CD4-positive, alpha-beta T cell (primary cell): ENCODE results near the gene GPR160. TPM values are rescaled to one million over a fixed set of nuclear protein-coding genes. Genes with fewer than 3 reads are reported as not detected.

ENCODE experiments used
- ATAC-seq: fragments of 200-7000 bp; cut with Tn5 transposase; one replicate; pipeline ENCODE4 v1.10.0; 2022; ENCODE audit warnings: mild to moderate bottlenecking; ENCODE audit not compliant: poor library complexity
- CTCF ChIA-PET: fragments of 350-600 bp; sonication (Branson Sonifier 250); formaldehyde crosslinking; loops from one replicate; lab custom pipeline; 2021; ENCODE audit warnings: antibody characterized with exemption, inconsistent platforms; lab: Charles Lee
- POLR2A ChIA-PET: fragments of 350-600 bp; sonication (Branson Sonifier 250); formaldehyde crosslinking; loops from one replicate; lab custom pipeline; 2021; ENCODE audit warnings: antibody characterized with exemption, inconsistent platforms; lab: Charles Lee
- DNase-seq, 14 experiments: peaks; one replicate each; pipeline ENCODE4 v3.0.0-alpha.2; 2013 to 2020; ENCODE audit warnings: mixed read lengths in 2 of 14
- H3K27ac ChIP-seq, 2 donors: one replicate each; pipeline versions ENCODE4 v1.5.1 to v1.7.0; 2013; ENCODE audit warnings: low read length in 2 of 2, low read depth in 1 of 2, mild to moderate bottlenecking in 1 of 2
- H3K27me3 ChIP-seq, 2 experiments: 1 replicate in 1 of 2; 2 replicates in 1 of 2; pipeline versions ENCODE4 v1.6.1 to v1.7.0; 2013; ENCODE audit warnings: low read length in 2 of 2, control low read depth in 1 of 2, mild to moderate bottlenecking in 1 of 2, moderate library complexity in 1 of 2; ENCODE audit not compliant: insufficient read depth in 2 of 2, control insufficient read depth in 1 of 2
- H3K36me3 ChIP-seq: one replicate; pipeline ENCODE4 v1.6.1; 2013; ENCODE audit warnings: low read length, control low read depth; ENCODE audit not compliant: insufficient read depth
- H3K4me1 ChIP-seq: one replicate; pipeline ENCODE4 v1.6.1; 2013; ENCODE audit warnings: low read length, control low read depth; ENCODE audit not compliant: insufficient read depth
- H3K4me3 ChIP-seq: one replicate; pipeline ENCODE4 v1.5.1; 2013; ENCODE audit warnings: mild to moderate bottlenecking, low read length, moderate library complexity
- H3K9me3 ChIP-seq, 2 experiments: 1 replicate in 1 of 2; 2 replicates in 1 of 2; pipeline versions ENCODE4 v1.6.1 to v1.7.0; 2013; ENCODE audit warnings: low read length in 2 of 2, mild to moderate bottlenecking in 2 of 2, control low read depth in 1 of 2, moderate library complexity in 1 of 2; ENCODE audit not compliant: control insufficient read depth in 1 of 2, insufficient read depth in 1 of 2
- H3K27ac Mint-ChIP-seq: one replicate; pipeline ENCODE4 v1.8.0; 2020; ENCODE audit warnings: mixed read lengths
- H3K27me3 Mint-ChIP-seq: one replicate; pipeline ENCODE4 v1.8.0; 2021; ENCODE audit warnings: mixed read lengths
- H3K36me3 Mint-ChIP-seq: one replicate; pipeline ENCODE4 v1.8.0; 2021; ENCODE audit warnings: low read depth, mixed read lengths
- H3K4me1 Mint-ChIP-seq: one replicate; pipeline ENCODE4 v1.8.0; 2021; ENCODE audit warnings: low read depth, mixed read lengths
- H3K4me3 Mint-ChIP-seq: one replicate; pipeline ENCODE4 v1.8.0; 2020; ENCODE audit warnings: mild to moderate bottlenecking, mixed read lengths
- H3K9me3 Mint-ChIP-seq: one replicate; pipeline ENCODE4 v1.8.0; 2020; ENCODE audit warnings: mixed read lengths
- CTCF ChIP-seq: fragments of 200-600 bp; IDR thresholded peaks from one replicate; pipeline ENCODE4 v1.8.0; 2022; ENCODE audit warnings: antibody characterized with exemption, mild to moderate bottlenecking
- intact Hi-C, 2 experiments: fragments of 100-400 bp; cut with DNase I in 1 of 2; cut with micrococcal nuclease in 1 of 2; formaldehyde crosslinking; loops; one replicate each; pipeline versions ENCODE4 v1.15.1 to v1.9.0; 2023 to 2025; cut with DNase I, micrococcal nuclease
- total RNA-seq, 174 experiments: library from RNA in 2 of 174; stranded (reverse) in 2 of 174; gene quantifications; one replicate each; pipeline ENCODE4 v1.2.3 and lab custom pipeline; 2021 to 2026

GPR160 gene
- total RNA-seq, 2 experiments from 2014 or later, result 5.7 TPM

- no peaks in the 10 kb centered on the region for H3K27me3 Mint-ChIP-seq
- CTCF ChIA-PET, result interaction anchor here (1.6 kb wide), 1 partner anchor 277 kb away, joined by 3 read pairs; no protein-coding TSS in a partner anchor
Measured at GRCh38 chr3:170040418-170040817, 2.6 kb downstream of the GPR160 start.

DNA sequence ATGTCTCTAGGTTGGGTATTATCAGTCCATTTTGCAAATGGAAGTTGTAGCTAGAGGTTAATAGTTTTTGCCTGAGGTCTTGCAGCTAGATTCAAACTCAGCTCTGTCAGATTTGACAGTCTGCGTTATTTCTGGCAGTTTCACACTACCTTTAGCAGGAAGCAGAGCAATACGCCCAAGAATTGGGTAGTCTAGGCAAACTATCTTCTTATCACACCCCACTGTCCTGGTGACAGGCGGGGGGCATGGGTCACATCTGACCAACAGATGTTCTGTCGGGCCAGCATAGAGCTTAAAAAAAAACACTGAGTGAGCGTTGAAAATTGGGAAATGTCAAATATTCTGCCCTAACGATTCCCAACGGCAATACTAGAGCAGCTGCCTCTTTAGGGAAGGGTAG lies 5.7 kb downstream of the GPR160 start:
- no peak for TF ChIP-seq CTCF
- DNase-seq (no peak), ATAC-seq (no peak)
- Histone ChIP-seq H3K36me3 (no peaks in the 10 kb centered on the region), H3K27ac (no peak overlapping the region), H3K4me1 (peaks cover 24% of the 10 kb centered on the region), H3K27me3 (no peaks in the 10 kb centered on the region), H3K9me3 (no peaks in the 10 kb centered on the region), H3K4me3 (no peak overlapping the region)
- peaks cover 12% of the 10 kb centered on the region for H3K36me3 Mint-ChIP-seq
- no peak overlapping the region for H3K27ac Mint-ChIP-seq
- POLR2A ChIA-PET, result interaction anchor here (0.6 kb wide), 2 partner anchors 56 to 60 kb away, joined by 3 to 4 read pairs; no protein-coding TSS in a partner anchor
- H3K4me1 Mint-ChIP-seq, result peaks cover 33% of the 10 kb centered on the region
- no peaks in the 10 kb centered on the region for H3K9me3 Mint-ChIP-seq
- no peak overlapping the region for H3K4me3 Mint-ChIP-seq
- CTCF ChIA-PET, result no interaction called here
- intact Hi-C loops, result loop anchor here in 1 of 2 experiments (5.0 kb wide), 1 partner anchor 36 kb away; no protein-coding TSS in a partner anchor
- H3K27me3 Mint-ChIP-seq, result no peaks in the 10 kb centered on the region

More at GRCh38 chr3:170040418-170040817, 2.6 kb downstream of the GPR160 start:
- H3K4me1 Mint-ChIP-seq, result peaks cover 30% of the 10 kb centered on the region
- POLR2A ChIA-PET, result interaction anchor here (0.9 to 1.5 kb wide), 2 partner anchors 73 to 74 kb away, joined by 3 to 4 read pairs; partner anchors contain the start of gene SEC62
- H3K4me3 Mint-ChIP-seq, result no peak overlapping the region
- no peaks in the 10 kb centered on the region for H3K9me3 ChIP-seq
- ATAC-seq (no peak), DNase-seq (no peak)
- intact Hi-C loops, result loop anchor here in 1 of 2 experiments (5.0 kb wide), 1 partner anchor 33 kb away; no protein-coding TSS in a partner anchor
- H3K27ac Mint-ChIP-seq, result no peak overlapping the region
- H3K9me3 Mint-ChIP-seq, result no peaks in the 10 kb centered on the region
- no peaks in the 10 kb centered on the region for H3K27me3 ChIP-seq
- no peak for TF ChIP-seq CTCF
- H3K27ac ChIP-seq, result no peak overlapping the region
- no peak overlapping the region for H3K4me3 ChIP-seq
- H3K4me1 ChIP-seq, result peaks cover 30% of the 10 kb centered on the region
- no peaks in the 10 kb centered on the region for H3K36me3 ChIP-seq
- H3K36me3 Mint-ChIP-seq, result peaks cover 12% of the 10 kb centered on the region

GRCh38 chr3:170044271-170044670 lies 6.5 kb downstream of the GPR160 start:
- Histone ChIP-seq H3K27ac (no peak overlapping the region), H3K36me3 (no peaks in the 10 kb centered on the region), H3K27me3 (no peaks in the 10 kb centered on the region), H3K9me3 (no peaks in the 10 kb centered on the region), H3K4me1 (peaks cover 17% of the 10 kb centered on the region), H3K4me3 (no peak overlapping the region)
- TF ChIP-seq CTCF, result no peak
- peaks cover 26% of the 10 kb centered on the region for H3K4me1 Mint-ChIP-seq
- DNase-seq (no peak), ATAC-seq (no peak)
- H3K4me3 Mint-ChIP-seq, result no peak overlapping the region
- intact Hi-C loops, result loop anchor here in 1 of 2 experiments (5.0 kb wide), 1 partner anchor 37 kb away; no protein-coding TSS in a partner anchor
- no peaks in the 10 kb centered on the region for H3K9me3 Mint-ChIP-seq
- H3K27ac Mint-ChIP-seq, result peak overlapping the region; percentile 56
- POLR2A ChIA-PET, result interaction anchor here (1.2 kb wide), 1 partner anchor 10 kb away, joined by 4 read pairs; no protein-coding TSS in a partner anchor
- CTCF ChIA-PET, result no interaction called here
- H3K36me3 Mint-ChIP-seq, result peaks cover 12% of the 10 kb centered on the region
- H3K27me3 Mint-ChIP-seq, result no peaks in the 10 kb centered on the region
